Smooth muscle cell (in vitro differentiated cells): ENCODE measurements around the gene RBFOX2. TPM values are rescaled to one million over a fixed set of nuclear protein-coding genes. Genes with fewer than 3 reads are reported as not detected.

Experiments
- DNase-seq: peaks from one replicate; lab custom pipeline; 2025; ENCODE audit not compliant: unreplicated experiment; lab: John Stamatoyannopoulos, UW
- H2AFZ ChIP-seq: fragments of 200-600 bp; sonication (generic); 2 replicates; pipeline ENCODE4 v1.6.0; 2016; ENCODE audit warnings: antibody characterized with exemption, low read depth, mild to moderate bottlenecking
- H3F3A ChIP-seq: fragments of 200-600 bp; sonication (generic); 2 replicates; pipeline ENCODE4 v1.6.0; 2017; ENCODE audit warnings: antibody characterized with exemption, low read depth
- H3K27ac ChIP-seq: fragments of 200-600 bp; sonication (generic); 2 replicates; pipeline ENCODE4 v1.5.1; 2016; ENCODE audit warnings: low read depth, mild to moderate bottlenecking
- H3K27me3 ChIP-seq: fragments of 200-600 bp; sonication (generic); 2 replicates; pipeline ENCODE4 v1.6.1; 2016; ENCODE audit warnings: low read depth, mild to moderate bottlenecking
- H3K36me3 ChIP-seq: fragments of 200-600 bp; sonication (generic); 2 replicates; pipeline ENCODE4 v1.5.1; 2016; ENCODE audit warnings: low read depth
- H3K4me1 ChIP-seq: fragments of 200-600 bp; sonication (generic); 2 replicates; pipeline ENCODE4 v1.5.1; 2016; ENCODE audit warnings: low read depth
- H3K4me2 ChIP-seq: fragments of 200-600 bp; sonication (generic); 2 replicates; pipeline ENCODE4 v1.6.0; 2016; ENCODE audit warnings: mild to moderate bottlenecking
- H3K4me3 ChIP-seq: fragments of 200-600 bp; sonication (generic); 2 replicates; pipeline ENCODE4 v1.5.1; 2016; ENCODE audit warnings: mild to moderate bottlenecking
- H3K79me2 ChIP-seq: fragments of 200-600 bp; sonication (generic); 2 replicates; pipeline ENCODE4 v1.6.0; 2016; ENCODE audit warnings: low read depth, mild to moderate bottlenecking
- H3K9ac ChIP-seq: fragments of 200-600 bp; sonication (generic); 2 replicates; pipeline ENCODE4 v1.6.0; 2016; ENCODE audit warnings: low read depth
- H3K9me3 ChIP-seq: fragments of 200-600 bp; sonication (generic); replicated peaks from 2 replicates; pipeline ENCODE4 v1.5.1; 2016; ENCODE audit warnings: low read depth
- H4K20me1 ChIP-seq: fragments of 200-600 bp; sonication (generic); 2 replicates; pipeline ENCODE4 v1.6.0; 2016; ENCODE audit warnings: low read depth
- WGBS: methylation state at CpG from one replicate; pipeline ENCODE4 v1.1.7; 2016; ENCODE audit warnings: low lambda C conversion rate; 5-methylcytosine and 5-hydroxymethylcytosine counted together
- polyA plus RNA-seq: library from polyadenylated mRNA; unstranded; fragments of >200 nt; fragmentation: Nextera tagmentation; extraction: Ambion mirVana; gene quantifications from 2 replicates; pipeline ENCODE4 v1.2.1, GENCODE V29; 2016
- total RNA-seq: library from RNA; depleted of rRNA; stranded (reverse); fragments of >200 nt; gene quantifications from 2 replicates; pipeline ENCODE4 v1.2.3, GENCODE V29; 2014
- TF ChIP-seq, protein P1 (sequence below): fragments of 200-600 bp; sonication (generic); IDR thresholded peaks from 2 replicates; pipeline ENCODE4 v1.5.1; 2017; ENCODE audit warnings: borderline replicate concordance, mild to moderate bottlenecking, antibody characterized with exemption; ENCODE audit not compliant: insufficient read depth, poor library complexity, severe bottlenecking

RBFOX2 gene
- total and polyA plus RNA-seq, 2 experiments from 2014 or later, result 128 to 144 TPM

DNA sequence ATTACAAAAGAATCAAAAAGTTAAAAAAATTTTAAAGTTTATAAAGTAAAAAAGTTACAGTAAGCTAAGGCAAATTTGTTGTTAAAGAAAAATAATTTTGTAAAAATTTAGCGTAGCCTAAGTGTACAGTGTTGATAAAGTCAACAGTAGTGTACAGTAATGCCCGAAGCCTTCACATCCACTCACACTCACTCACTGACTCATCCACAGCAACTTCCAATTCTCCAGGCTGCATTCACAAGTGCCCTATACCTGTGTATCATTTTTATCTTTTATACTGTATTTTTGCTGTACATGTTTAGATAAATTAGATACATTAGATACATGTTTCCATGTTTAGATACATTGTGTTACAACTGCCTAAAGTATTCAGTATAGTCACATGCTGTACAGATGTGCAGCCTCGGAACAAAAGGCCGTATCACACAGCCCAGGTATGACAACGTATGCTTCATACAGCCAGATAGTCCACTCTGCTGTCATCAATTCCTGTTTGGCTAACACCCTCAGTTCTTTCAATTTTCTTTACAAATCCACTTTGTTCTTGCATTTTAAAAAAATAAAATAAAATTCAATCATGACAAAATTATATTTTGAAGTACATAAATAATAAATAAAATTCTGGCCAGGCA, 80.7 kb downstream of the RBFOX2 start:
- Histone ChIP-seq H3K4me1 (no peaks in the 10 kb centered on the region), H3K79me2 (peaks cover 95% of the 10 kb centered on the region), H3F3A (peaks cover 8% of the 10 kb centered on the region), H3K27ac (peak overlapping the region; percentile 34), H3K4me2 (no peak overlapping the region), H2AFZ (no peak overlapping the region), H3K36me3 (peaks cover 5% of the 10 kb centered on the region), H4K20me1 (peaks cover 90% of the 10 kb centered on the region), H3K9ac (no peak overlapping the region), H3K4me3 (no peak overlapping the region), H3K27me3 (no peaks in the 10 kb centered on the region), H3K9me3 (no peaks in the 10 kb centered on the region)
- TF ChIP-seq, protein P1, sequence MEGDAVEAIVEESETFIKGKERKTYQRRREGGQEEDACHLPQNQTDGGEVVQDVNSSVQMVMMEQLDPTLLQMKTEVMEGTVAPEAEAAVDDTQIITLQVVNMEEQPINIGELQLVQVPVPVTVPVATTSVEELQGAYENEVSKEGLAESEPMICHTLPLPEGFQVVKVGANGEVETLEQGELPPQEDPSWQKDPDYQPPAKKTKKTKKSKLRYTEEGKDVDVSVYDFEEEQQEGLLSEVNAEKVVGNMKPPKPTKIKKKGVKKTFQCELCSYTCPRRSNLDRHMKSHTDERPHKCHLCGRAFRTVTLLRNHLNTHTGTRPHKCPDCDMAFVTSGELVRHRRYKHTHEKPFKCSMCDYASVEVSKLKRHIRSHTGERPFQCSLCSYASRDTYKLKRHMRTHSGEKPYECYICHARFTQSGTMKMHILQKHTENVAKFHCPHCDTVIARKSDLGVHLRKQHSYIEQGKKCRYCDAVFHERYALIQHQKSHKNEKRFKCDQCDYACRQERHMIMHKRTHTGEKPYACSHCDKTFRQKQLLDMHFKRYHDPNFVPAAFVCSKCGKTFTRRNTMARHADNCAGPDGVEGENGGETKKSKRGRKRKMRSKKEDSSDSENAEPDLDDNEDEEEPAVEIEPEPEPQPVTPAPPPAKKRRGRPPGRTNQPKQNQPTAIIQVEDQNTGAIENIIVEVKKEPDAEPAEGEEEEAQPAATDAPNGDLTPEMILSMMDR, result no peak
- WGBS, result 85% methylated on average over 5 of the region's 5 CpGs
- DNase-seq, result no peak

DNA sequence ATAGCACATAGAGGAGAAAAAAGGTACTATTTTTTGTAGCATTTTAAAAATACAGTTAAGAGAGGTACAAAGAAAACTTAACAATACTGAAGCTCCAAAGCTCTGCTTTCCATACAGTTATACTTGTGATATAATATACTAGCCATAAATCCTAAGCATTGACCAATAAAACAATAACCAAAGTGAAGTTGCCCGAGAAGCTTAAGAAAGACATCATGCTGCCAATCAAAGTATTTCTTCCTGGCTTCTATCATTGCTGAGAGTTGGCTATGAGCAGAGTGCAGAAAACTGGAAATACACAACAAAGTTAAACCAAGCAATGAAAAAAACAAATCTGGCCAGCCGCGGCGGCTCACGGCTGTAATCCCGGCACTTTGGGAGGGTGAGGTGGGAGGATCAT, 84.2 kb downstream of the RBFOX2 start:
- Histone ChIP-seq H3F3A (peaks cover 8% of the 10 kb centered on the region), H3K27ac (no peak overlapping the region), H3K4me2 (no peak overlapping the region), H3K4me1 (no peaks in the 10 kb centered on the region), H4K20me1 (peaks cover 98% of the 10 kb centered on the region), H3K36me3 (peaks cover under 1% of the 10 kb centered on the region), H3K9ac (no peak overlapping the region), H3K79me2 (peaks cover 99% of the 10 kb centered on the region), H2AFZ (no peak overlapping the region), H3K4me3 (no peak overlapping the region), H3K9me3 (no peaks in the 10 kb centered on the region), H3K27me3 (no peaks in the 10 kb centered on the region)
- TF ChIP-seq, protein P1, result no peak
- WGBS, result 81% methylated on average over 6 of the region's 6 CpGs
- no peak for DNase-seq

DNA sequence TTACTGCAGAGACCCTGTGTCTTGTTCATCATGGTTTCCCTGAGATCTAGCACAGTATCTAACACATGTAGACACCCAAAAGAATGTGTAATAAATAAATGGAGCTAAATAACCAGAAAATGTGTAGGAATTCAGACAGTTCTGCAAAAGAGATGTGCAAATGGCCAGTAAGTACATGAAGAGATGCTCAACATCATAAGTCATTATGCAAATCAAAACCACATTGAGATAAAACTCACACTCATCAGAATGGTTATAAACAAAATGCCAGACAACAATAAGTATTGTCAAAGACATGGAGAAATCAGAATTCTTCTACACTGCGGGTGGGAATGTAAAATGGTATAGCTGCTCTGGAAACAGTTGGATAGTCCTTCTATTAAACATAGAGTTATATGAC, 88.5 kb downstream of the RBFOX2 start:
- TF ChIP-seq, protein P1, result no peak
- H3K36me3 ChIP-seq, result no peaks in the 10 kb centered on the region
- H3K4me1 ChIP-seq, result no peaks in the 10 kb centered on the region
- H3K79me2 ChIP-seq, result peaks cover 96% of the 10 kb centered on the region
- WGBS, result 93% methylated on average over 1 of the region's 1 CpG
- no peak overlapping the region for H3K9ac ChIP-seq
- DNase-seq, result no peak
- H3K27ac ChIP-seq, result no peak overlapping the region
- peaks cover 78% of the 10 kb centered on the region for H4K20me1 ChIP-seq
- H2AFZ ChIP-seq, result no peak overlapping the region
- no peak overlapping the region for H3K4me2 ChIP-seq
- H3K4me3 ChIP-seq, result no peak overlapping the region
- H3K9me3 ChIP-seq, result no peaks in the 10 kb centered on the region
- H3K27me3 ChIP-seq, result no peaks in the 10 kb centered on the region
- no peaks in the 10 kb centered on the region for H3F3A ChIP-seq

DNA sequence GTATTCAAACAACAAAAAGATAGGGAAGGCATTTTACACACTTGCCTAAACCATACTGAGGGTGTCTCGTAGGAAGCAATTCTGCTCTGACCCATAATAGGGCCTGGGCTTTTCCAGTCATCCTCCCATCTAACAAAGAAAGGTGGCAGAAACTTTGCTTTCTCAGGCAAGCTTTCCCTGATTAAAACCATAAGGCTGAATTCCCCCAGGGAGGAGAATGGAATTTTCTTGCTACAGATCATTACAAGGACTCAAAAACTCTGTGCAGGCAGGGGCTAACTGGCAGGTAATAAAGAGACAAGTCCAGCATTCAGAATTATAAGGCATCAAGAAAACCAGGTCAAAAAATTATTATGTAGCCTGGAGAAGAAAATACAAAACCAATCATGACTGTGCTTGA, 90.4 kb downstream of the RBFOX2 start:
- no peak overlapping the region for H2AFZ ChIP-seq
- H3K4me1 ChIP-seq, result peaks cover 8% of the 10 kb centered on the region
- H3K9me3 ChIP-seq, result no peaks in the 10 kb centered on the region
- DNase-seq, result no peak
- no peaks in the 10 kb centered on the region for H3K36me3 ChIP-seq
- peaks cover 94% of the 10 kb centered on the region for H3K79me2 ChIP-seq
- H3K27me3 ChIP-seq, result no peaks in the 10 kb centered on the region
- no peak overlapping the region for H3K27ac ChIP-seq
- H3K9ac ChIP-seq, result no peak overlapping the region
- TF ChIP-seq, protein P1, result no peak
- no peaks in the 10 kb centered on the region for H3F3A ChIP-seq
- H3K4me3 ChIP-seq, result no peak overlapping the region
- WGBS, result 100% methylated on average over 1 of the region's 1 CpG
- peaks cover 75% of the 10 kb centered on the region for H4K20me1 ChIP-seq
- H3K4me2 ChIP-seq, result no peak overlapping the region
